ENCODE measurements around the gene MGARP. TPM values are rescaled to one million over a fixed set of nuclear protein-coding genes. Genes with fewer than 3 reads are reported as not detected.

The MGARP gene
- total and polyA plus RNA-seq, 2 experiments from 2014 or later: 2.4 to 4.1 TPM

Small RNA genes lying within 50 kb of the gene (small RNA-seq; reads per million reads assigned to genes)
- gene RNU6-1074P (ENCODE audit: low replicate concordance): not detected
- not detected for gene RNU6-1214P (ENCODE audit: low replicate concordance)
- not detected for gene RNU6-506P (ENCODE audit: low replicate concordance)

Other genes with a start within 250 kb of the MGARP start
- gene ELF2, start 103.0 kb downstream of the MGARP start, total RNA-seq (2014; rRNA removed; shearing (Covaris generic)): 35.2 and 48.8 TPM in 2 replicates
- gene ELF2, start 103.0 kb downstream of the MGARP start, polyA plus RNA-seq (2016; fragmentation: Nextera tagmentation; extraction: Ambion mirVana): 33.2 and 38.2 TPM in 2 replicates
- gene NAA15, start 21.3 kb upstream of the MGARP start, total RNA-seq (2014; rRNA removed; shearing (Covaris generic)): 95.0 and 101 TPM in 2 replicates
- 48.2 and 80.1 TPM in 2 replicates for gene NAA15, start 21.3 kb upstream of the MGARP start, polyA plus RNA-seq (2016; fragmentation: Nextera tagmentation; extraction: Ambion mirVana)
- 31.8 and 44.4 TPM in 2 replicates for gene NDUFC1, start 22.3 kb upstream of the MGARP start, total RNA-seq (2014; rRNA removed; shearing (Covaris generic))
- 367 and 418 TPM in 2 replicates for gene NDUFC1, start 22.3 kb upstream of the MGARP start, polyA plus RNA-seq (2016; fragmentation: Nextera tagmentation; extraction: Ambion mirVana)
- 17.5 and 19.1 TPM in 2 replicates for gene RAB33B, start 173.9 kb upstream of the MGARP start, total RNA-seq (2014; rRNA removed; shearing (Covaris generic))
- gene RAB33B, start 173.9 kb upstream of the MGARP start, polyA plus RNA-seq (2016; fragmentation: Nextera tagmentation; extraction: Ambion mirVana): 9.9 TPM in 2 replicates